ENCODE measurements around the gene RASAL2.

DNA sequence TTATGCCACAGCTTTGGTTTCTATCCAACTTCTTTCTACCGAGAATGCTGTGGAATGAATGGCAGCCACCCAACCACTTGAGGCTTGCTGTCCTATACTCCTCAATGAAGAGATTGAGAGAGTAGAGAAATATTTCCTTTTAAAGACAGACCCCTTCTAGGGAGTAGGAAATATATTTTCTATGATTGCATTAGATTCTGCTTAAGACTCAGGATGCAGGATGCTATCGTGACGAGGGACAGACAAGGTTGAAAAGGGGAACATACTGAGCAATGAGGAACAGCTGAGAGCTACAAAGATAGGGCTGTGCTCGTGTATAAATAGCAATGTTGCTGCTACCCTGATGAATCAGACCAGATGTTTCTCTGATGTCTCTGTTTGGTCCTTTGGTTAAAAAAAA is 7.1 kb upstream of the RASAL2 start:
- TF ChIP-seq FOXK2 (IDR thresholded peaks at IDR 0.05) (no peak), FOXJ3 (CRISPR knock-in tag; IDR thresholded peaks at IDR 0.05; ENCODE audit: borderline replicate concordance) (no peak), SUZ12 (IDR thresholded peaks at IDR 0.05; ENCODE audit: low read depth, low read length) (no peak), ZNF570 (CRISPR knock-in tag; IDR thresholded peaks at IDR 0.05; ENCODE audit: borderline replicate concordance) (no peak), TBP (CRISPR knock-in tag; IDR thresholded peaks at IDR 0.05) (no peak), MAFG (CRISPR knock-in tag; IDR thresholded peaks at IDR 0.05) (no peak), ZNF17 (CRISPR knock-in tag; IDR thresholded peaks at IDR 0.05) (no peak), RARG (CRISPR knock-in tag; IDR thresholded peaks at IDR 0.05; ENCODE audit: low read depth) (no peak), ZNF562 (CRISPR knock-in tag; IDR thresholded peaks at IDR 0.05; ENCODE audit: borderline replicate concordance) (no peak), ATF7 (IDR thresholded peaks at IDR 0.05) (no peak), ATF7 (CRISPR knock-in tag; IDR thresholded peaks at IDR 0.05) (no peak)
- TF ChIP-seq, protein P1, sequence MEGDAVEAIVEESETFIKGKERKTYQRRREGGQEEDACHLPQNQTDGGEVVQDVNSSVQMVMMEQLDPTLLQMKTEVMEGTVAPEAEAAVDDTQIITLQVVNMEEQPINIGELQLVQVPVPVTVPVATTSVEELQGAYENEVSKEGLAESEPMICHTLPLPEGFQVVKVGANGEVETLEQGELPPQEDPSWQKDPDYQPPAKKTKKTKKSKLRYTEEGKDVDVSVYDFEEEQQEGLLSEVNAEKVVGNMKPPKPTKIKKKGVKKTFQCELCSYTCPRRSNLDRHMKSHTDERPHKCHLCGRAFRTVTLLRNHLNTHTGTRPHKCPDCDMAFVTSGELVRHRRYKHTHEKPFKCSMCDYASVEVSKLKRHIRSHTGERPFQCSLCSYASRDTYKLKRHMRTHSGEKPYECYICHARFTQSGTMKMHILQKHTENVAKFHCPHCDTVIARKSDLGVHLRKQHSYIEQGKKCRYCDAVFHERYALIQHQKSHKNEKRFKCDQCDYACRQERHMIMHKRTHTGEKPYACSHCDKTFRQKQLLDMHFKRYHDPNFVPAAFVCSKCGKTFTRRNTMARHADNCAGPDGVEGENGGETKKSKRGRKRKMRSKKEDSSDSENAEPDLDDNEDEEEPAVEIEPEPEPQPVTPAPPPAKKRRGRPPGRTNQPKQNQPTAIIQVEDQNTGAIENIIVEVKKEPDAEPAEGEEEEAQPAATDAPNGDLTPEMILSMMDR (CRISPR knock-in tag; IDR thresholded peaks at IDR 0.05), result no peak
- TF ChIP-seq, protein P2, sequence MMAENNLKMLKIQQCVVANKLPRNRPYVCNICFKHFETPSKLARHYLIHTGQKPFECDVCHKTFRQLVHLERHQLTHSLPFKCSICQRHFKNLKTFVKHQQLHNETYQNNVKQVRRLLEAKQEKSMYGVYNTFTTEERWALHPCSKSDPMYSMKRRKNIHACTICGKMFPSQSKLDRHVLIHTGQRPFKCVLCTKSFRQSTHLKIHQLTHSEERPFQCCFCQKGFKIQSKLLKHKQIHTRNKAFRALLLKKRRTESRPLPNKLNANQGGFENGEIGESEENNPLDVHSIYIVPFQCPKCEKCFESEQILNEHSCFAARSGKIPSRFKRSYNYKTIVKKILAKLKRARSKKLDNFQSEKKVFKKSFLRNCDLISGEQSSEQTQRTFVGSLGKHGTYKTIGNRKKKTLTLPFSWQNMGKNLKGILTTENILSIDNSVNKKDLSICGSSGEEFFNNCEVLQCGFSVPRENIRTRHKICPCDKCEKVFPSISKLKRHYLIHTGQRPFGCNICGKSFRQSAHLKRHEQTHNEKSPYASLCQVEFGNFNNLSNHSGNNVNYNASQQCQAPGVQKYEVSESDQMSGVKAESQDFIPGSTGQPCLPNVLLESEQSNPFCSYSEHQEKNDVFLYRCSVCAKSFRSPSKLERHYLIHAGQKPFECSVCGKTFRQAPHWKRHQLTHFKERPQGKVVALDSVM (CRISPR knock-in tag; IDR thresholded peaks at IDR 0.05), result no peak
- TF ChIP-seq, protein P3, sequence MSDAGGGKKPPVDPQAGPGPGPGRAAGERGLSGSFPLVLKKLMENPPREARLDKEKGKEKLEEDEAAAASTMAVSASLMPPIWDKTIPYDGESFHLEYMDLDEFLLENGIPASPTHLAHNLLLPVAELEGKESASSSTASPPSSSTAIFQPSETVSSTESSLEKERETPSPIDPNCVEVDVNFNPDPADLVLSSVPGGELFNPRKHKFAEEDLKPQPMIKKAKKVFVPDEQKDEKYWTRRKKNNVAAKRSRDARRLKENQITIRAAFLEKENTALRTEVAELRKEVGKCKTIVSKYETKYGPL (CRISPR knock-in tag; IDR thresholded peaks at IDR 0.05), result no peak

Measured in HepG2 (cell line).